Measurements from ENCODE around the gene GREB1. TPM values are rescaled to one million over a fixed set of nuclear protein-coding genes. Genes with fewer than 3 reads are reported as not detected.

The GREB1 gene
- polyA plus RNA-seq, 1 experiment = 0.12 TPM

GRCh38 chr2:11503354-11503927, 30.4 kb upstream of the GREB1 start:
- CTCF ChIA-PET = no interaction called here
- POLR2A ChIA-PET = no interaction called here
- no peak for TF ChIP-seq CTCF (IDR thresholded peaks at IDR 0.05; ENCODE audit: low read depth, low read length)
- Histone ChIP-seq H3K4me3 (ENCODE audit: low read depth, low read length) (no peak overlapping the region), H3K27me3 (ENCODE audit: control insufficient read depth, insufficient read depth, low read length) (peaks cover 12% of the 10 kb centered on the region), H3K9me3 (ENCODE audit: control insufficient read depth, insufficient read depth, low read length) (peaks cover 3% of the 10 kb centered on the region; the same call in 1 of the 2 replicates), H3K27ac (ENCODE audit: low read depth, low read length) (no peak overlapping the region)
- no peak for DNase-seq (ENCODE audit: low read depth, low spot score)

DNA sequence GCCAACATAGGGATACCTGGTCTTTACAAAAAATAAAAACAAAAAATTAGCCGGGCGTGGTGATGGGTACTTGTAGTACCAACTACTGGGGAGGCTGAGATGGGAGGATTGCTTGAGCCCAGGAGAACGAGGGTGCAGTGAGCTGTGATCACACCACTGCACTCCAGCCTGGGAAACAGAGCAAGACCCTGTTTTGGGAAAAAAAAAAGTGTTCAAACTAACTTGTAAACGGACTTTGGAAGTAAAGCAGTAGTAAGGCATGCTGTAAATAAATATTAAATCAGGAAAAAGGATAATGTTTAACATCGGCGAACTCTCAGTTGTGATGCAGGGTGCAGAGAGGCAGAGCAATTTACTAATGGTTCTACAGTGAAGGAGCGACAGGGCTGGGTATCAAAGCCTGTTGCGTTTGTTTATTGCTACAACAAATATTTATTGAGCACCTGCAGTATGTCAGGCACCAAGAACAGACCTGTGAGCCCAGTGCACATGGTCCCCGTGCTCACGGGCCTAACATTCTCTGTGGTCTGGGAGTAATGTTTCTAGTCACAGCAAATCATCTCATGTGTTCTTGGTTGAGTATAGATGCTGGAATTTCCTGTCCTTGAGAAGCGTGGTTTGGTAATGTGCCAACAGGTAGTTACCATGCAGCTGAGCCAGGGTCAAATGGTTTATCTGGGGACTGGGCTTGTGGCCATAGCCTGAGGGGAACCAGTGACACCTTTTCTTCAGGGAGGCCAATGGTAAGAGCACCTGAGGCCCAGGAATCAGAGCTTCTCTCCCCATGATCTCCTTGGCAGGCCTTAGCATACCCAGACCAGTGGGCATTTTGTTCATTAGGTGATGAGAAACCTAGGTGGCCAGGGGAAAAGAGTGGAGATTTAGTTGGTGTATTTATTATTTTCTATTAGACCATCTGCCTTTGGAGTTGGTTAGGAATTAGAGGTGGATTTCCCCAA, 27.9 kb upstream of the GREB1 start:
- Histone ChIP-seq H3K4me3 (ENCODE audit: low read depth, low read length) (no peak overlapping the region), H3K27me3 (ENCODE audit: control insufficient read depth, insufficient read depth, low read length) (peaks cover 5% of the 10 kb centered on the region), H3K27ac (ENCODE audit: low read depth, low read length) (no peak overlapping the region), H3K9me3 (ENCODE audit: control insufficient read depth, insufficient read depth, low read length) (peaks cover 3% of the 10 kb centered on the region; the same call in 1 of the 2 replicates)
- no peak for TF ChIP-seq CTCF (IDR thresholded peaks at IDR 0.05; ENCODE audit: low read depth, low read length)
- ChIA-PET POLR2A (no interaction called here), CTCF (no interaction called here)
- DNase-seq (ENCODE audit: low read depth, low spot score) = no peak

GRCh38 chr2:11506611-11506969, 27.3 kb upstream of the GREB1 start:
- Histone ChIP-seq H3K9me3 (ENCODE audit: control insufficient read depth, insufficient read depth, low read length) (peaks cover 3% of the 10 kb centered on the region; the same call in 1 of the 2 replicates), H3K27me3 (ENCODE audit: control insufficient read depth, insufficient read depth, low read length) (peaks cover 8% of the 10 kb centered on the region), H3K27ac (ENCODE audit: low read depth, low read length) (no peak overlapping the region), H3K4me3 (ENCODE audit: low read depth, low read length) (no peak overlapping the region)
- ChIA-PET POLR2A (no interaction called here), CTCF (no interaction called here)
- no peak for TF ChIP-seq CTCF (IDR thresholded peaks at IDR 0.05; ENCODE audit: low read depth, low read length)
- no peak for DNase-seq (ENCODE audit: low read depth, low spot score)

DNA sequence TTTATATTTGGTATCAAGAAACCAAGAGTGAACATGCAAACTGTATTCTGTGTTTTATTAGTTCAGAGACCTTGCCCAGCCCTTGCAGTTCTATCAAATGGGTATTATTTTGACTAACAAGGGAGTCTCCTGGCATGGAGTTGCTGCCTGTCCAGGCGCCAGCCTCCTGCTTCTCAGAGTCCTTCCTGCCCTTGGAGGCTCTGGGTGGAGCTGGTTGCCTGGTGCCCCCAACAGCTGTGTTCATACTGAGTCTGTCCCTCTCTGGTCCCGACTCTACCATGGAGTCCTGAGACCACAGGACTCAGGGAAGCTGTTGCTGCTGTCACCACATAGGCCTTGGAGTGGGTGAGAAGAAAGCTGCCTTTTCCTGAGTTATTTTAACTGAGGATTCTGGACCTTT, 26.3 kb upstream of the GREB1 start:
- CTCF ChIA-PET = no interaction called here
- peaks cover 3% of the 10 kb centered on the region; the same call in 1 of the 2 replicates for H3K9me3 ChIP-seq (ENCODE audit: control insufficient read depth, insufficient read depth, low read length)
- POLR2A ChIA-PET = interaction anchor here (0.6 kb wide), 1 partner anchor 55 kb away, joined by 3 read pairs; no protein-coding TSS in a partner anchor
- peaks cover 8% of the 10 kb centered on the region for H3K27me3 ChIP-seq (ENCODE audit: control insufficient read depth, insufficient read depth, low read length)
- H3K4me3 ChIP-seq (ENCODE audit: low read depth, low read length) = no peak overlapping the region
- TF ChIP-seq CTCF (IDR thresholded peaks at IDR 0.05; ENCODE audit: low read depth, low read length) = no peak
- no peak overlapping the region for H3K27ac ChIP-seq (ENCODE audit: low read depth, low read length)
- DNase-seq (ENCODE audit: low read depth, low spot score) = no peak

DNA sequence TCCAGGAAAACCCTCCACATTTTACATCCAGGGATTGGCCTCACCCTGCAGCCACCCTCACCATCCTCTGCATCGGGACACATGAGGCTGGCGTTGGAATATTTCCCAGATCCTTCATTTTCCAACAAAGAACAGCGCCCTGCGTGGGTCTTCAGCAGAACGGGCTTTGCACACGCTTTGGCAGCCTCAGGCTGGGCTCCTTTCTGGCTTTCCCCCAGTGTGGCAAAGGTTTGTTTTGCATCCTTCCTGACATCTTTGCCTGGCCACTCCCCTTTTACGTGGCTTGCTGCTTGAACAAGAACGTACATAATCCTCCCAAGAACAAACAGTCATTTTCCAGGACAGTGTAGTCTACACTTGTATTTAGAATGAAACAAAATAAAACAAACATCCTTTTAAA, 25.6 kb upstream of the GREB1 start:
- peaks cover 3% of the 10 kb centered on the region; the same call in 1 of the 2 replicates for H3K9me3 ChIP-seq (ENCODE audit: control insufficient read depth, insufficient read depth, low read length)
- CTCF ChIA-PET = no interaction called here
- H3K27ac ChIP-seq (ENCODE audit: low read depth, low read length) = no peak overlapping the region
- no peak for TF ChIP-seq CTCF (IDR thresholded peaks at IDR 0.05; ENCODE audit: low read depth, low read length)
- H3K27me3 ChIP-seq (ENCODE audit: control insufficient read depth, insufficient read depth, low read length) = peaks cover 8% of the 10 kb centered on the region
- no peak for DNase-seq (ENCODE audit: low read depth, low spot score)
- POLR2A ChIA-PET = no interaction called here
- no peak overlapping the region for H3K4me3 ChIP-seq (ENCODE audit: low read depth, low read length)
